Trophoblast cell (in vitro differentiated cells and primary cell): ENCODE measurements around the gene B9D2.
A peak's percentile ranks its signal among the peaks of the same experiment; 100 is the strongest.
"Not testable (repeated sequence)": the region's sequence is repeated elsewhere in the genome, so short reads cannot be mapped to it uniquely, and the experiment has no call there.

Experiments
- DNase-seq, 2 donors: peaks; one replicate each; pipeline ENCODE4 v3.0.0-alpha.2; 2016
- H2AFZ ChIP-seq: 2 replicates; pipeline ENCODE4 v1.6.1; 2013; ENCODE audit warnings: low read length, moderate library complexity, mild to moderate bottlenecking; ENCODE audit not compliant: insufficient read depth, poor library complexity
- H2AK5ac ChIP-seq: 2 replicates; pipeline ENCODE4 v1.6.1; 2013; ENCODE audit warnings: mild to moderate bottlenecking, low read length
- H2BK120ac ChIP-seq: 2 replicates; pipeline ENCODE4 v1.6.1; 2013; ENCODE audit warnings: low read length, mild to moderate bottlenecking, moderate library complexity; ENCODE audit not compliant: insufficient read depth, poor library complexity
- H2BK12ac ChIP-seq: 2 replicates; pipeline ENCODE4 v1.6.1; 2013; ENCODE audit warnings: mild to moderate bottlenecking, low read length, moderate library complexity
- H2BK5ac ChIP-seq: 2 replicates; pipeline ENCODE4 v1.6.1; 2013; ENCODE audit warnings: low read length, low read depth, moderate library complexity, mild to moderate bottlenecking; ENCODE audit not compliant: poor library complexity
- H3K14ac ChIP-seq: 2 replicates; pipeline ENCODE4 v1.6.1; 2013; ENCODE audit warnings: mild to moderate bottlenecking, low read length
- H3K18ac ChIP-seq: 2 replicates; pipeline ENCODE4 v1.6.1; 2013; ENCODE audit warnings: mild to moderate bottlenecking, low read length
- H3K23ac ChIP-seq: 2 replicates; pipeline ENCODE4 v1.6.1; 2013; ENCODE audit warnings: low read length
- H3K27ac ChIP-seq: 2 replicates; pipeline ENCODE4 v1.5.1; 2013; ENCODE audit warnings: low read depth, mild to moderate bottlenecking, inconsistent platforms, low read length, moderate library complexity
- H3K27me3 ChIP-seq: 2 replicates; pipeline ENCODE4 v1.6.1; 2013; ENCODE audit warnings: inconsistent platforms, mild to moderate bottlenecking, low read length, moderate library complexity; ENCODE audit not compliant: insufficient read depth
- H3K36me3 ChIP-seq, 2 experiments: 1 replicate in 1 of 2; 2 replicates in 1 of 2; pipeline ENCODE4 v1.6.1; 2013; ENCODE audit warnings: low read length in 2 of 2, mild to moderate bottlenecking in 2 of 2, moderate library complexity in 1 of 2; ENCODE audit not compliant: insufficient read depth in 2 of 2, control insufficient read depth in 1 of 2
- H3K4ac ChIP-seq: 2 replicates; pipeline ENCODE4 v1.6.1; 2013; ENCODE audit warnings: low read depth, mild to moderate bottlenecking, low read length, moderate library complexity
- H3K4me1 ChIP-seq, 2 experiments: 1 replicate in 1 of 2; 2 replicates in 1 of 2; pipeline ENCODE4 v1.6.1; 2013; ENCODE audit warnings: low read length in 2 of 2, mild to moderate bottlenecking in 2 of 2, moderate library complexity in 1 of 2; ENCODE audit not compliant: insufficient read depth in 2 of 2, control insufficient read depth in 1 of 2
- H3K4me2 ChIP-seq: 2 replicates; pipeline ENCODE4 v1.6.1; 2013; ENCODE audit warnings: inconsistent platforms, mild to moderate bottlenecking, low read length, moderate library complexity
- H3K4me3 ChIP-seq: 2 replicates; pipeline ENCODE4 v1.5.1; 2013; ENCODE audit warnings: mild to moderate bottlenecking, low read depth, low read length, inconsistent platforms
- H3K79me1 ChIP-seq: one replicate; pipeline ENCODE4 v1.6.1; 2013; ENCODE audit warnings: low read length
- H3K79me2 ChIP-seq: 2 replicates; pipeline ENCODE4 v1.6.1; 2013; ENCODE audit warnings: low read length, mild to moderate bottlenecking; ENCODE audit not compliant: control insufficient read depth, insufficient read depth, poor library complexity
- H3K9ac ChIP-seq: 2 replicates; pipeline ENCODE4 v1.6.1; 2013; ENCODE audit warnings: mild to moderate bottlenecking, low read length
- H3K9me3 ChIP-seq: 2 replicates; pipeline ENCODE4 v1.6.1; 2013; ENCODE audit warnings: low read depth, mild to moderate bottlenecking, control low read depth, inconsistent platforms, low read length; ENCODE audit not compliant: insufficient read depth
- H4K12ac ChIP-seq: 2 replicates; pipeline ENCODE4 v1.6.1; 2013; ENCODE audit warnings: low read depth, mild to moderate bottlenecking, low read length, moderate library complexity
- H4K8ac ChIP-seq: 2 replicates; pipeline ENCODE4 v1.6.1; 2013; ENCODE audit warnings: low read depth, mild to moderate bottlenecking, low read length, moderate library complexity
- H4K91ac ChIP-seq: one replicate; pipeline ENCODE4 v1.6.1; 2013; ENCODE audit warnings: low read depth, mild to moderate bottlenecking, low read length, moderate library complexity
- WGBS: extraction: QIAGEN DNeasy Blood & Tissue Kit; methylation state at CpG from one replicate; pipeline ENCODE4 v1.1.7; 2013; ENCODE audit warnings: missing lambda C conversion rate; ENCODE audit not compliant: insufficient read length, insufficient coverage; ENCODE audit errors: extremely low coverage; 5-methylcytosine and 5-hydroxymethylcytosine counted together

B9D2 gene

DNA sequence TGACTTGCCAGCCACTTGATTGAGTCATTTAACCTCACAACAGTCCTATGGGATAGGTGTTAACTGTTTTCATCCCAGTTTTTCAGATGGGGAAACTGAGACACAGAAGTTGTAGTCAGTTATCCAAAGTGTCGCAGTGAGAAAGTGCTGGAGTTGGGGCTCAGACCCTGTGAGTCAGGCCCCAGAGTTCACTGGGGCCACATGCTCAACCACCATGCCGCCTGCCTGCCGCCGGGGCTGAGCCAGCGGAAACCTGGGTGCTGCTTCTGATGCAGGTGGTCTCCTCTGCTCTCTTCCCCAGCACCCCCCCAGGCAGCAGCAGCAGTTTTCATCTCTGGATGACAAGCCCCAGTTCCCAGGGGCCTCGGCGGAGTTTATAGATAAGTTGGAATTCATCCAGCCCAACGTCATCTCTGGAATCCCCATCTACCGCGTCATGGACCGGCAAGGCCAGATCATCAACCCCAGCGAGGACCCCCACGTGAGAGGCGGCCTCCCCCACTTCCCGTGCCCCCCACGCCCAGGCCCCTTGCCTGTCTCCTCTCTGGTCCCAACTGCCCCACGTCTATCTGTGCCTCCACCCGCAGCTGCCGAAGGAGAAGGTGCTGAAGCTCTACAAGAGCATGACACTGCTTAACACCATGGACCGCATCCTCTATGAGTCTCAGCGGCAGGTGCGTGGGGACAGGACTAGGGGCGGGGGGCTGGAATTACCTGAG is 46.5 kb upstream of the B9D2 start:
- Histone ChIP-seq H3K4me2 (no peak overlapping the region), H3K4me3 (no peak overlapping the region), H3K4ac (no peak overlapping the region), H2BK12ac (no peak overlapping the region), H3K9ac (no peak overlapping the region), H3K4me1 (peaks cover 5 to 8% of the 10 kb centered on the region in 2 experiments), H3K9me3 (no peaks in the 10 kb centered on the region), H3K79me2 (no peaks in the 10 kb centered on the region), H3K18ac (no peak overlapping the region), H2AK5ac (no peak overlapping the region), H3K79me1 (no peaks in the 10 kb centered on the region), H3K36me3 (peaks cover 17 to 19% of the 10 kb centered on the region in 2 experiments), H3K27me3 (no peaks in the 10 kb centered on the region), H2AFZ (no peak overlapping the region), H4K12ac (no peak overlapping the region), H3K23ac (no peak overlapping the region), H4K8ac (no peak overlapping the region), H3K27ac (no peak overlapping the region), H2BK120ac (no peak overlapping the region), H3K14ac (no peak overlapping the region), H2BK5ac (no peak overlapping the region), H4K91ac (no peak overlapping the region)
- no CpG with 5 or more reads among the region's 23 CpGs for WGBS
- DNase-seq, result no peak

DNA sequence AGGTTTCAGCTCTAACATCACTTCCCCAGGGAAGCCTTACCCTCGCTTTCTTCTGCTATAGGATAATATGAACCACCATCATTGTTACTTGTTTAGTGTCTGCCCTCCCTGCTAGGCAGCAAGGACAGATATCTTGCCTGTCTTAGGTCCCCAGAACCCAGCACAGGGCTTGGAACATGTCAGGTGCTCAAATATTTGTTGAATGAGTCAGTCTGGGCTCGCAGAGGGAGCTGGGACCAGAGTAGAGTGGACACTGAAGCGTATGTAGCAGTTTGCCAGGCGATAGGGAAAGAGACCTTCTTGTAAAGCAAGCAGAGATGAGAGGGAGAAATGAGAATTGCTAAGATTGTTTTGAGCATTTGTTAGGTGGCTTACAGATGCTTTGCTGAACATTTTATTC is 45.3 kb upstream of the B9D2 start:
- no peaks in the 10 kb centered on the region for H3K9me3 ChIP-seq

DNA sequence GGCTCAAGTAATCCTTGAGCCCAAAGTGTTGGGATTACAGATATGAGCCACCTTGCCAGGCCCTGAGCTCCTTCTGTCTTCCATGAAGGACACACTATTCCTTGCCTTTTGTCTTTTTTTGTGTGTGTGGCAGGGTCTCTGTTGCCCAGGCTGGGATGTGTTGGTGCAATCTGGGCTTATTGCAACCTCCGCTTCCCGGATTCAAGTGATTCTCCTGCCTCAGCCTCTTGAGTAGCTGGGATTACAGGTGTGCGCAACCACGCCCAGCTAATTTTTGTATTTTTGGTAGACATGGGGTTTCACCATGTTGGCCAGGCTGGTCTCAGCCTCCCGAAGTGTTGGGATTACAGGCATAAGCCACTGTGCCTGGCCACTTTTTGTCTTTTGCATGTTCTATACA is 44.9 kb upstream of the B9D2 start:
- not testable (repeated sequence) for H3K23ac ChIP-seq, H2AK5ac ChIP-seq, H3K9ac ChIP-seq, H4K12ac ChIP-seq, H2AFZ ChIP-seq, H3K14ac ChIP-seq, H3K4ac ChIP-seq, DNase-seq, H2BK120ac ChIP-seq, H3K36me3 ChIP-seq, H4K91ac ChIP-seq, H3K18ac ChIP-seq, H3K4me1 ChIP-seq, H3K4me2 ChIP-seq, H3K4me3 ChIP-seq, H2BK12ac ChIP-seq, H3K79me2 ChIP-seq, H2BK5ac ChIP-seq, H4K8ac ChIP-seq, H3K9me3 ChIP-seq, H3K27me3 ChIP-seq, H3K79me1 ChIP-seq
- H3K27ac ChIP-seq, result peak overlapping the region; percentile 4
- no CpG with 5 or more reads among the region's 5 CpGs for WGBS

More for the DNA sequence above, 45.3 kb upstream of the B9D2 start:
- Histone ChIP-seq H3K14ac (no peak overlapping the region), H3K4me2 (no peak overlapping the region), H4K91ac (no peak overlapping the region), H3K79me1 (no peaks in the 10 kb centered on the region), H2BK12ac (no peak overlapping the region), H3K36me3 (peaks cover 7 to 8% of the 10 kb centered on the region in 2 experiments), H3K79me2 (no peaks in the 10 kb centered on the region), H3K4me1 (peaks cover 5 to 8% of the 10 kb centered on the region in 2 experiments), H3K23ac (no peak overlapping the region), H3K27me3 (no peaks in the 10 kb centered on the region), H3K27ac (peak overlapping the region; percentile 31), H3K4ac (no peak overlapping the region), H3K4me3 (no peak overlapping the region), H4K8ac (no peak overlapping the region), H3K18ac (no peak overlapping the region), H2BK120ac (no peak overlapping the region), H2AK5ac (no peak overlapping the region), H4K12ac (no peak overlapping the region), H2BK5ac (no peak overlapping the region), H3K9ac (no peak overlapping the region), H2AFZ (no peak overlapping the region)
- DNase-seq, result peak; percentile 25 to 66
- WGBS, result no CpG with 5 or more reads among the region's 4 CpGs

DNA sequence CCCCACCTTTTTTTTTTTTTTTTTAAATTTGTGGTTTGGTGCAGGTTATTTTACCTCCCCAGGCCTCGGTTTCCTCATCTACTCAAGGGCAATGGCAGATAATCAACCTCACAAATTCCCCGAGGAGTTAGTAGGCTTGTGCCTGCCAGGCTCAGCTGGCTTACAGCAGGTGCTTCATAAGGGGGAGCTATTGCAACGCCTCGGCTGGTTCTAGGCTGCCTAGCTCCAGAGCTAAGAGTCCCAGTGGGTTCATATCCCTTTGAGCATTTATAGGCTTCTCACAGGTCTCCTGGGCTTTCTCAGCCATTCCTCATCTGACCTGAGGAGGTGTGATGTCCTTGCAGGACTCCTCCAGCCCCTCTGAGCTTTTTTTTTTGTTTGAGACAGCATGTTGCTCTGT is 44.3 kb upstream of the B9D2 start:
- H4K12ac ChIP-seq, result no peak overlapping the region

More for the DNA sequence above, 44.3 kb upstream of the B9D2 start:
- no peak overlapping the region for H3K23ac ChIP-seq
- no peak overlapping the region for H3K27ac ChIP-seq
- H2AK5ac ChIP-seq, result no peak overlapping the region
- H2BK12ac ChIP-seq, result no peak overlapping the region
- H2AFZ ChIP-seq, result no peak overlapping the region
- no peak overlapping the region for H2BK5ac ChIP-seq
- no peaks in the 10 kb centered on the region for H3K9me3 ChIP-seq
- WGBS, result no CpG with 5 or more reads among the region's 4 CpGs
- no peak overlapping the region for H3K4ac ChIP-seq
- H3K79me1 ChIP-seq, result no peaks in the 10 kb centered on the region
- H3K9ac ChIP-seq, result no peak overlapping the region
- H3K79me2 ChIP-seq, result no peaks in the 10 kb centered on the region
- no peak overlapping the region for H3K14ac ChIP-seq
- peaks cover 0 to 2% of the 10 kb centered on the region in 2 experiments for H3K36me3 ChIP-seq
- H3K18ac ChIP-seq, result no peak overlapping the region
- H2BK120ac ChIP-seq, result no peak overlapping the region
- DNase-seq, result no peak
- no peak overlapping the region for H4K8ac ChIP-seq
- H3K4me2 ChIP-seq, result no peak overlapping the region
- H4K91ac ChIP-seq, result no peak overlapping the region
- no peaks in the 10 kb centered on the region for H3K27me3 ChIP-seq
- H3K4me3 ChIP-seq, result no peak overlapping the region
- H3K4me1 ChIP-seq, result peaks cover 5 to 8% of the 10 kb centered on the region in 2 experiments
